Prostate gland (tissue), 2 donors: ENCODE results near the gene LAMA2.

Source experiments
- CTCF ChIP-seq, 4 experiments: fragments of 200-600 bp in 2 of 4; fragments of 450-650 bp in 2 of 4; sonication (generic) in 2 of 4; IDR thresholded peaks; 1 replicate in 3 of 4; 2 replicates in 1 of 4; pipeline ENCODE4 v1.5.1; 2016 to 2019; ENCODE audit warnings: antibody characterized with exemption in 4 of 4, mild to moderate bottlenecking in 2 of 4, moderate library complexity in 2 of 4
- POLR2A ChIP-seq: fragments of 450-650 bp; IDR thresholded peaks from one replicate; pipeline ENCODE4 v1.6.1; 2016; ENCODE audit warnings: antibody characterized with exemption, mild to moderate bottlenecking

- TF ChIP-seq POLR2A (no peak), CTCF (IDR thresholded peaks at IDR 0.05) (no peak)
These were observed 257.6 kb downstream of the LAMA2 start for GRCh38 chr6:129140526-129140925.
